Stimulated activated CD4-positive, alpha-beta T cell treated with anti-CD3 and anti-CD28 coated beads, Interleukin-4, amount 100 ng/mL, for 4 hours (primary cell): Measurements from ENCODE around the gene CHP2.
"Not testable (repeated sequence)": the region's sequence is repeated elsewhere in the genome, so short reads cannot be mapped to it uniquely, and the experiment has no call there.

ENCODE experiments used
- DNase-seq, 2 experiments: peaks; one replicate each; pipeline ENCODE4 v3.0.0-alpha.2; 2020

The CHP2 gene

DNA sequence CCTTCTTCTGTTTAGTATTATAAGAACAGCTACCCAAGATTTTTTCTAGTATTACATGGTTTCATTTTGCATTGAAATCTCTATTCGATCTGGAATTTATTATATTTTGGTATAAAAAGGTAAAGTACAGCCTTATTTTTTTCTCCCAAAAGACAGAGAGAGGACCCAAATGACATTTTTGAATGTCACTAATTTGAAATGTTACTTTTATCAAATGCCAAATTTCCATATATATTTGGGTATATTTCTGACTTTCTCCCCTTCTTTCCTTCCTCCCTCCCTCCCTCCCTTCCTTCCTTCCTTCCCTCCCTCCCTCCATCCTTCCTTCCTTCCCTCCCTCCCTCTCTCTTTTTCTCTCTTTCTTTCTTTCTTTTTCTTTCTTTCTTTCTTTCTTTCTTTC lies 6.2 kb upstream of the CHP2 start:
- DNase-seq: no peak

DNA sequence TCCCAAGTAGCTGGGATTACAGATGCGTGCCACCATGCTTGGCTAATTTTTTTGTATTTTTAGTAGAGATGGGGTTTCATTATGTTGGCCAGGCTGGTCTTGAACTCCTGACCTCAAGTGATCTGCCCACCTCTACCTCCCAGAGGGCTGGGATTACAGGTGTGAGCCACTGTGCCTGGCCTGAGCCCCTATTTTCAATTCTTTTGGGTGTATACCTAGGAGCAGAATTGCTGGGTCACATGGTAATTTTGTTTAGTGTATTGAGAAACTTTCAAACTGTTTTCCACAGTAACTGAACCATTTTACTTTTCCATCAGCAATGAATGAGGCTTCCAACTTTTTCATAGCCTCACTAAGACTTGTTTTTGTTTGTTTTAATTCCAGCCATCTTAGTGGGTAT lies 3.8 kb upstream of the CHP2 start:
- not testable (repeated sequence) for DNase-seq

DNA sequence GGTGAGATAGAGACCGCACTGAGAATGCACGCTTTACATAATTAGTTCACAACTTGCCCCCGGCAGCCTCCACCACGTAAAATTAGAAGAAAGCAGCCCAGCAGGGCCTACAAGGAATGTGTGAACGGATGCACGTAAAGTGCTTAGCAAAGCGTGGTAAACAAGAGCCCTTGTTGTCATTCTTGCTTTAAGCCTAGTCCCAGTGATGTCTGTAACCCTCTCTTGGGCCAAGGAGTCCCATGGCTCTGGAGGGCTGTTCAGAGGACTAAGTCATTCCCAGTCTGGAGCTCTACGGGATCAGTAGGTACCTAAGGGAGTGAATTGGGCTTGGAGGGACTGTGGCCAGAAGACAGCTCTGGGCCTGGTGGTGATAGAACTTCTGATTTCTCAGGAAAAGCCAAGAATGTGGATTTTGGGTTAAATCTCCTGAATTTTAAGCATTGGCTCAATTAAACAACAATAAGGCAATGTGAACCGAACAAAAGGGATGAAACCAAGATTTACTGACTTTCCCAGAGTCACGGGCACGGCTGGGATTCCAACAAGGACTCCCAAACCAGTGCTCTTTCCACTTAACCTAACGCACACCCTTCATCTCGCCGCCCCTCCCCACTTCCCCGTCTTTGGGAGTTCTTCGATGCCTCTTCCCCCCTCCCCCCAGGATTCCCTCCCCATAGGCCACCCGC lies 775 bp upstream of the CHP2 start:
- DNase-seq: no peak

DNA sequence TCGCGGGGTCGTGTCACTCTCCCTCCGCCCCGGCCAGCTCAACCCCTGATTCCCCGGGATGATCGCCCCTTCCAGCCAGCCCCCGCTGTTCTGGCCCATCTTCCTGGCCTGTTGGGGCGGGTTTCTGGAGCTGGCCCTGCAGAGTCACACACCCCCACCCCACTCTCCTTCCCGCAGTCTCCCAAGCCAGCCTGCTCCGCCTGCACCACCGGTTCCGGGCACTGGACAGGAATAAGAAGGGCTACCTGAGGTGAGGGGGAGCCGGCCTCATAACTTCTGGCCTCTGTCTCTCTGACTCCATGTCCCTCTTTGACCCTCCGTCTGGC lies 621 bp downstream of the CHP2 start:
- no peak for DNase-seq

DNA sequence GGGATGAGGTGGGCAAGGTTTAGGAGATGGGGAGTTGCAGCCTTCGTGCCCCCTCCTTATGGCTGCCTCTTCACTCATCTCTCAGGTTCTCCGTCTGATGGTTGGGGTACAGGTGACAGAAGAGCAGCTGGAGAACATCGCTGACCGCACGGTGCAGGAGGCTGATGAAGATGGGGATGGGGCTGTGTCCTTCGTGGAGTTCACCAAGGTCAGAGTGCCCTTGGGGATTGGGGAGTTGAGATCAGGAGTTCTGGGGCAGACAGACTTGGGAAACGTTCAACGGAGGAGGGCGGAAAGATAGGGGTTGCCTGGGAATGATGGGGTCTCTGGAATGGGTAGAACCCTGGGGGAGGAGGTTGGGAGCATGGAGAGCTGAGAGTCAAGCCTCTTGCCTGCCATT lies 2.3 kb downstream of the CHP2 start:
- no peak for DNase-seq

DNA sequence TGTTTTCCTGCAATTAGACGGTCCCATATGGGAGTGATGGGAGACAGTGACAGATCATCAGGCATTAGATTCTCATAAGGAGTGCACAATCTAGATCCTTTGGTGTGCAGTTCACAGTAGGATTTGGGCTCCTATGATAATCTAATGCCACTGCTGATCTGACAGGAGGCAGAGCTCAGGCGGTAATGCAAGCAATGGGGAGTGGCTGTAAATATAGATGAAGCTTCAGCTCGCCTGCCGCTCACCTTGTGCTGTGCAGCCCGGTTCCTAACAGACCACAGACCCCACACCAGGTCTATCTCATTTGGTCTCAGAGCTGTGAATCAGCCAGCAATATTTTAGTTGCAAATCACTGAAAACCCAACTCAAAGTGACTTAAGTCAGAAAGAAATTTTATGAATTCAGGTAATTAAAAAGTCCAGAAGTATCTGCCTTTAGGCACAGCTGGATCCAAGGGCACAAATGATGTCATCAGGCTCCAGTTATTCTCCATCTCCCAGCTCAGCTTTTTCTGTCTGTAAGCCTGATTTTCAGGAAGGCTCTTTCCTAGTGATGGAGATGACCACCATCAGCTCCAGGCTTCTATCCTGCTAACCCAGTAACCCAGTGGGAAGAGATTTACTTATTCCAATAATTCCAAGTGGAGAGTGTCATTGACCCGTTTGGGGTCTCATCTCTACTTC lies 3.3 kb downstream of the CHP2 start:
- DNase-seq: no peak

DNA sequence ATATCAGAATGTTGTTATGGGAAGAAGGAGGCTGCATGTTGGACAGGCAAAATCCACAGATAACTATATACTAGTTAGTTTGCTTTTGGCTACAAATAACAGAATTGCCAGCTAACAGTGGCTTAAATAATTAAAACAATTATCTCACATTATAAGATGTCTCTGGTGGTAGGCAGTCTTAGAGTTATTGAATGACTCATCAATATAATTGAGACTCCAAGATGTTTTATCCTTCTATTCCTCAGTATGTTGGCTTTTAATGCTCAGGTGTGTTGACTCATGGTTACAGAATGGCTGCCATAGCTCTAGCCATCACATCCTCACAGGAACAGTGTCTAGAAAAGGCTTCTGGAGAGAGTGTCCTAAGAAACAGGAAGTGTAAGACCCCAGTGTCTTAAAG lies 11.1 kb downstream of the CHP2 start:
- DNase-seq: no peak

DNA sequence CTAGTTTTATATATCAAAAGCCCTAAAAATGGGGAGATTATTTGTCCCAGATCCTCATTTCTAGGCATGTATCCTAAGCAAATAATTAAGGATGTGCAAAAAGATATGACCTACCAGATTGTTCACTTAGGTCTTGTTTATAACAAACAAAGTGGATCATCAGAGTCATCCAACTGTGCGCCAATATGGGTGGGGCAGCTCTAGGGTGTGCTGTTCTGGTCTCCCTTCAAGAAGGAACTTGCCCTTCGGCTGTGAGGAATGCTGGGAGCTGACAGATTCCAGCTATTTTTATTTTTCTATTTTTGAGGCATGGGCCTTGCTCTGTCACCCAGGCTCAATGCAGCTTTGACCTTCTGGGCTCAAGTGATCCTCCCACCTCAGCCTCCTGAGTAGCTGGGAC lies 13.8 kb downstream of the CHP2 start:
- no peak for DNase-seq

DNA sequence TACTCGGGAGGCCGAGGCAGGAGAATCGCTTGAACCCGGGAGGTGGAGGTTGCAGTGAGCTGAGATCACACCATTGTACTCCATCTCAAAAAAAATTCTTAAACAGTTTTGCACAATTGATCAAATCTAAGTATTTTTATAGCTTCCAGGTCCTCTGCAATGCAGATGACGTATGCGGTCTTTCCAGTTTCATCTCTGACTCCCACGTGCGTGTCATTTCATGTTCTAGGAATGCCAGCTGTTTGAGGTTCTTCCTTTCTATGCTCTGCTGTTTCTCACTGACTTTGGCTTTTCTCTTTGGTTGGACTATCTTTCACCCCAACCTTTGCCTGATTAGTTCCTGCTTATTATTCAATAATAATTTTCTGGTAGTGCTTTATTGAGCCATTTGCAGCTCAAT lies 16.2 kb downstream of the CHP2 start:
- no peak for DNase-seq

DNA sequence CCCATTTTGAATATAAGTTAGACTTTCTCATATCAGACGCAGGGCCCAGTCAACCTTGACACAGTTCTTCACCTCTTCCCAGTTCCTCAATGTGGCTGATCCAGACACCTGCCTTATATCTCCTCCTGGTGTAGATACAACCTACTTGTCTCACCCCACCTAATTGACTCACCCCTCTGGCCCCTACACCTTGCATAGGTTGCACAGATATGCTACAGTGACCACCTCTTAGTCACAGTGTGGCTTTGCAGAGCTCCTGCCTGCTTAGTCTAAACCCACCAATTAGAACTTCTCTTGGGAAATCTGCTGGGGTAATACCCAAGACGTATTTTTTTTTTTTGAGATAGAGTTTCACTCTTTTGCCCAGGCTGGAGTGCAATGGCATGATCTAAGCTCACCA lies 16.8 kb downstream of the CHP2 start:
- DNase-seq: no peak

DNA sequence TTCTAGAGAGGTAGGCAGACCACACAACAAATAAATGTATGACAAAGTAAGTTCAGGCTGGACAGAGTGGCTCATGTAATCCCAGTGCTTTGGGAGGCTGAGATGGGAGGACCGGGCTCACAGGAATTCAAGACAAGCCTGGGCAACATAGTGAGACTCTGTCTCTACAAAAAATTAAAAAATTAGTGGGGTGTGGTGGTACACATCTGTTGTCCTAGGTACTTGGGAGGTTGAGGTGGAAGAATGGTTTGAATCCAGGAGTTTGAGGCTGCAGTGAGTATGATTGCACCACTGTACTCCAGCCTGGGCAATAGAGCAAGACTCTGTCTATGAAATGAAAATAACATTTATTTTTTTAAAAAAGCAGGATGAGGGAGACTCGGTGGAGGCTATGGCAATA lies 18.5 kb downstream of the CHP2 start:
- DNase-seq: no peak

DNA sequence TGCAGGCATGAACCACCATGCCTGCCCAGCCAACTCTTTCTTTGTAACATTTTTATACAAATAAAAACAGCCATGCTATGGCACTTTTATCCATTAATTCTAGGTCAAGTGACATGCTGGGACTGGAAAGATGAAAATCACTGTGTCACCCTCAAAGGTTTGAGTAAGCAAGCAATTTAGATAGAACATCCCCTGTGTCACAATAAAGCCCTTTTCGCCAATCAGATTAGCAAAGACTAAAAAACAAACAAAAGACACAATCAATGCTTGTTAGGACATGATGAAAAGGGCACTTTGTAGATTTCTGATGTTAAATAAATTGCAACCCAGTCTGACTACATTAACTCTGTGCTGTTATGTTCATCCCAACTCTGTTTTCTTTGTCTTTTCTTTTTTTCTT lies 26.4 kb downstream of the CHP2 start:
- DNase-seq: no peak

DNA sequence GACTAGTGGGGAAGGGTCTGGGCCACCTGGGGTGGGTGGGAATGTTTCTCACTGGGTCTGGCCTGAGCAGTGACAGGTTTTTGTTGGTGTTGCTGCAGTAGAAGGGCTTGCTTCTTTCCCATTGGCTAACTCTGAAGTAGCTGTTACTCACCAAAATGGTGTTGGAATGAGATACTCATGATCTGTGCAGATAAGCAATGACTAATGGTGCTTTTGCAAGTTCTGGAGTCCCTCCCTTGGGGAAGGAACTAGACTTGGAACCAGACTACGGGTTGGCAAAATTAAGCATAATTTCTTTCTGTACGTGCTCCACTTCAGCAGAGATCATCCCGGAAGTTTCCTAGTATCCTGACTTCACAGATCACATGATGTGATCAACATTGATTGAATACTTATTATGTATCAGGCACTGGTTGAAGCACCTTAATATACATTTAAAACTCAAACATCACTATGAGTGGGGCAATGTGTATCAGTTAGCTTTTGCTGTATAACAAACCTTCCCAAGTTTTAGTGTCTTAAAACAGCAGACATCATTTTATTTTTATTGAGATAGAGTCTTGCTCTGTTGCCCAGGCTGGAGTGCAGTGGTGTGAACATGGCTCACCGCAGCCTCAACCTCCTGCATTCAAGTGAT lies 30.1 kb downstream of the CHP2 start:
- no peak for DNase-seq

DNA sequence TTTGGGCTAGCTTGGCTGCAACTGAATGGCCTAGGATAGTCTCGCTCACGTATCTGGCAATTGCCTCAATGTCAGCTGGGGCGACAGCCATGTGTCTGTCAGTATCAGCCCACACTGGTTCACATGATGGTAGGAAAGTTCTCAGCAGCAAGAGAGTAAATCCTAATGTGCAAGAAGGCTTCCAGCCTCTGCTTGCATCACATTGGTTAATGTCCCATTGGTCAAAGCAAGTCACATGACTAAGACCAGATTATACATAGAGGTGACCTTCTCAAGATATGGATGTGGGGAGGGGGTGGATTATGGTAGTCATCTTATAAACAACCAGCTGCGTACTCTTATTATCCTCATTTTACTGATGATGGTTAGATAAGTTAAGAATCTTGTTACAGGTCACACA lies 31.0 kb downstream of the CHP2 start:
- DNase-seq: no peak

DNA sequence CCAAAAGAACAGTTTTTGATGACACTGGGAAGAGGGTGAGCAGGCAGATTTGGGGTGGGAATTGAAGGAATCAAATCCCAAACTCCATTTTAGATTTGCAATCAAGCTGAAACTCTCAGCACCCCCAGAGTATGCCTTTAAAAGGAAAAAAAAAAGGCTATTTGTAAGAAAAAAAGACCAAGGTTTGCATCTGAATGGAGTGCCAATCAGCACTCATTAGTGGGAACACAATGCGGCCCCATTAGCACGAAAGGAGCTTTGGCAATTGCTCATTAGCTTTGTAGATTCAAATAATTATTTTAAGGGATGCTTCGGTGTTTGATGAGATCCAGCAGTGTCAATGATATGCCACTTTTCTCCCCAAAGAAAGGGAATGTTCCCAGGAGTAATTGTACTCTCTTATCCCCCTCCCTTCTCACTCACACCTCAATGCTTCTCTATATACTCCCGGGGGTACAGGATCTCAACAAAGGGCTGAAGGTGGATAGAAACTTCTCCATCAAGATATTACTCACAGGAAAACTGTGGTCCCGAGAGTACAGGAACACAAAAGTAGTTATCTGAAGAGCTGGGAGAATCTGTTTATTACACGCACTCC lies 32.2 kb downstream of the CHP2 start:
- no peak for DNase-seq

DNA sequence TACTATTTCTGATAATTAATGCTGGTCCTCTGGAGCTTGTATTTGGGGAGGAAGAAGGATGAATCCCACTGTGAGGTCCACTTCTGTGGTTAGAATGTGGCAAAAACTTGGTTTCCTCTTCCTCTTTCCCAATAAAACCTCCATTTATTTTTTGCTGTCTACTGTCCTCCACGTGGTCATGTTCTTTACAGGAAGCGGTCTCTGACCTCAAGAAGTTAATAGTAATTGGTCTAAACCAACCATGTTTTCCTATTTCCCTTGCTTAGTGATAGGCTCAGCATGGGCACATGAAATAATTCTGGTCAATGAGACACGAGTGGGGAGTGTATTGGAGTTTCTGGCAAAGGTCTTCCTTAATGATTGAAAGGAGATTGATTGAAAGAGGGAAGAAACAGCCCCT lies 33.9 kb downstream of the CHP2 start:
- no peak for DNase-seq

DNA sequence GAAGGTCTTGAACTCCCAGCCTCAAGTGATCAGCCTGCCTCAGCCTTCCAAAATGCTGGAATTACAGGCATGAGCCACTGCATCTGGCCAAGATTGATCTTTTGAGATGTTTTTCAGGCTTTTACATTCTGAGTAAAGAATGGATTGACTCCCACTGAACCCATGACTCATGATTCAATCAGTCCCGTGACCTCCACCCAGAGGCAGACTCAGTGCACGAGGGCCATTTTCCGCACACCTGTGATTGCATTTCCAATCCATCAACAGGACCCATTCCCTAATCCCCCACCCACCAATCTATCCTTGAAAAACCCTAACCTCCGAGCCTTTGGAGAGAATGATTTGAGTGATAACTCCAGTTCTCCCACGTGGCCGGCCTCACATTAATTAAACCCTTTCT lies 40.6 kb downstream of the CHP2 start:
- no peak for DNase-seq

DNA sequence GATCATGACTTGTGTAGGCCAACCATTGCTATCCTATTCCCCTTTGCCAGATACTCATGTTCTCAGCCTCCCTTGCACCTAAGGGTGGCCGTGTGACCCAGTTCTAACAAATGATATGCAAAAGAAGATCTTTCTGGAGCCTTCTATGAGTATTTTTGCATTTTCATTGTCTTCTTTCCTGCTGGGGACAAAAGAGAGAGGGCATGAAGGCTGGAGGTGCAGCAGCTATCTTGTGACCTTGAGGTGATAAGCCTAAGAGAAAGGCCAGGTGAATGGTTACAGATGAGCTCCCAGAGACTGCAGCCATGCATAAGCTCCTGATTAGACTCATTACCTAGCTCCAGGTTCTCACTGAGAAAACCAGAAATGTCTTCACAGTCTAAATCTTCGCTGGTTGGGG lies 42.1 kb downstream of the CHP2 start:
- DNase-seq: no peak

DNA sequence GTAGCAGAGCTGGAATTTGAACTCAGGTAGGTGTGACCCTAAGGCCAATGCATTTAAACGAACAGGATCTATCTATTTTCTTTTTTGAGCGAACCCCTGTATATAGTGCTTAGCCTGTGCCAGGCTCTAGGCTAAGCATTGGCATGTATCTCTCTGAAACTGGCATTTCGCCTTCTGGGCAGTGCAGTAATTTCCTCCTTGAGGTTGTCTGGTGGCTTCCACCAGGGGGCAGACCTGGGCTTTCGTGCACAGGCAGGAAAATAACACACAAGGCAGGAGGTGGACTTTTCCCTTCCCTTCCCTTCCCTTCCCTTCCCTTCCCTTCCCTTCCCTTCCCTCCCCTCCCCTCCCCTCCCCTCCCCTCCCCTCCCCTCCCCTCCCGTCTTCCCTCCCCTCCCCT lies 46.6 kb downstream of the CHP2 start:
- peak; percentile 64 to 82 for DNase-seq

DNA sequence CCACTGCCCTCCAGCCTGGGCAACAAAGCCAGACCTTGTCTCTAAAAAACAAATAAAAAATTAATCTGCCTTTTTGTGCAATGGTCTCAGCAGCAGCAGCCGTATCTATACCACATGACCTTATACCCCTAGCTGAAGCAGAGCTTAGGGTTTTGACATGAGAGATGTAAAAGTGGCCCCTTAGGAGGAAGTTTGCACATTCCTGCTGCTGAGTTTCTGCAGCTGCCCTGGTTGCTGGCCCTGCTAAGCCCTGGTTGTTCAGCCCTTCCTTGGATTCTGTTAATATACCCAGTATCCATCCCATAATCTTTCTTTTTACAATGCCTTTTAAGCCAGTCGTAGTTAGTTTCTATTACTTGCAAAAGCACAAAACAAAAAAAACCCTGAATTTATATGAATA lies 48.0 kb downstream of the CHP2 start:
- no peak for DNase-seq

DNA sequence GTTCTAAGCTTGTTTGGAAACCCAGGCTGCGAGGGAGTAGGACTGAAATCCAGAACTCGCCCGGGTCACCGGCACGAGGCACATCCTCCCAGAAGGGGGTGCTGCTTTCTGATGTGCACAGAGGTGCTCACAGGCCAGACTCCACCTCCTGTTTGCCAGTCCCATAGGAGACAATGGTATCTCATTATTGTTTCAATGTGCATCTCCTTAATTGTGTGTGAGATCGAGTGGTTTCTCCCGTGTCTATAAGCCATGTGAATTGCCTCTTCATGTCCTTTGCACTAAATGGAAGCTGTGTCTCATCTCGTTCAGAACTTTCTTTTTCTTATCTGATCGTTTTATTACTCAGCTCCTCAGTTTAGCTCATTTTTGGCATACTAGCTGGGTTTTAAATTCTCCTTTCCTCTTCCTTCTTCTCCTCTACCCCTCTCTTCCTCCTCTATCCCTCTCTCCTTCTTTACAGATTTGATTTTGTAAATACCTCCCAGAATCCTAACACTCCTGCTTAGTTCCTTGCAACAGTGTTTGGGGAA lies 48.8 kb downstream of the CHP2 start:
- DNase-seq: peak; percentile 55 to 67

DNA sequence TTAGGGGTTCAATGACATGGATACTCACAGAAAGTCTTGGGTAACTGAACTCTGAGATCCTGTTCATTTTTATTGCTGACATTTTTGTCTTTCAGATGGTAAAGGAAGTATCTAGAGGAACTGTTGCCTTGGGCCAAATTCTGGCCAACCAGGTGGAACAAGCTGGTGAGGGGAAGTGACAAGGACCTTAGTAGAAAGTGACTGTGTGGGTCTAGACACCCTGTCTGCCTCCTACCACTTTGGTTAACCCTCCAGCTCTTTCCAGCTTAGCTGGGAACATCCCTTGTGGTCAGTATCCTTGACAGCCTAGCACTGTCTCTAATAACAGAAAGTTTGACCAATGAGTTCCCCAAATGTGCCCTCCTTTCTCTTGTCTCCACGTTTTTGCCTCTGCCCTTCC lies 52.2 kb downstream of the CHP2 start:
- DNase-seq: no peak
